Hepatocyte (in vitro differentiated cells): ENCODE measurements around the gene CFB.

Experiments used
- CTCF ChIP-seq: fragments of 200-600 bp; sonication (generic); IDR thresholded peaks from 2 replicates; pipeline ENCODE4 v1.5.1; 2016; ENCODE audit warnings: antibody characterized with exemption, mild to moderate bottlenecking; ENCODE audit not compliant: poor library complexity
- EZH2phosphoT487 ChIP-seq: fragments of 200-600 bp; sonication (generic); IDR thresholded peaks from one replicate; pipeline ENCODE4 v1.6.1; 2018; ENCODE audit warnings: antibody characterized with exemption, mild to moderate bottlenecking, low read depth, moderate library complexity; ENCODE audit not compliant: unreplicated experiment, severe bottlenecking

GRCh38 chr6:31900917-31901414 lies 44.9 kb upstream of the CFB start:
- TF ChIP-seq CTCF (no peak), EZH2phosphoT487 (no peak)
